Measurements from ENCODE around the gene MUC20. TPM values are rescaled to one million over a fixed set of nuclear protein-coding genes. Genes with fewer than 3 reads are reported as not detected.

MUC20 gene
- total RNA-seq, 1 donor from 2014 or later: not detected

GRCh38 chr3:195757438-195757770 is 36.6 kb downstream of the MUC20 start:
- Mint-ChIP-seq H3K4me3 (ENCODE audit: unreplicated experiment) (no peak overlapping the region), H3K9me3 (ENCODE audit: unreplicated experiment) (no peaks in the 10 kb centered on the region), H3K36me3 (ENCODE audit: low read depth, unreplicated experiment) (no peaks in the 10 kb centered on the region), H3K27me3 (ENCODE audit: low read depth, unreplicated experiment) (peaks cover 59% of the 10 kb centered on the region), H3K4me1 (ENCODE audit: low read depth, unreplicated experiment) (peaks cover 7% of the 10 kb centered on the region), H3K27ac (ENCODE audit: unreplicated experiment) (no peak overlapping the region)
- H3K4me2 ChIP-seq (ENCODE audit: low read length): peak overlapping the region; percentile 8
- H3K4me1 ChIP-seq (ENCODE audit: insufficient read depth, low read length): no peaks in the 10 kb centered on the region
- FAIRE-seq (no peak), DNase-seq (ENCODE audit: low read depth) (no peak)
- H3K27me3 ChIP-seq (ENCODE audit: insufficient read depth, low read length): peaks cover 30% of the 10 kb centered on the region
- no peaks in the 10 kb centered on the region for H3K36me3 ChIP-seq (ENCODE audit: insufficient read depth, low read length)
- H3K79me2 ChIP-seq (ENCODE audit: insufficient read depth, low read length): no peaks in the 10 kb centered on the region
- H3K27ac ChIP-seq (ENCODE audit: low read depth, low read length): no peak overlapping the region
- no peak overlapping the region for H3K4me3 ChIP-seq (ENCODE audit: insufficient read depth, low read depth, low read length)
- H4K20me1 ChIP-seq (ENCODE audit: insufficient read depth, low read length): no peaks in the 10 kb centered on the region
- TF ChIP-seq CTCF (IDR thresholded peaks at IDR 0.05; ENCODE audit: insufficient read depth, low read depth, low read length): no peak
- TF ChIP-seq EZH2 (IDR thresholded peaks at IDR 0.05; ENCODE audit: insufficient read depth, low read length): no peak
- H2AFZ ChIP-seq (ENCODE audit: low read depth, low read length): no peak overlapping the region
- H3K9me3 ChIP-seq (ENCODE audit: insufficient read depth, low read depth, low read length): no peaks in the 10 kb centered on the region
- no peak overlapping the region for H3K9ac ChIP-seq (ENCODE audit: low read length)

GRCh38 chr3:195757827-195758226 is 37.0 kb downstream of the MUC20 start:
- Histone ChIP-seq H3K27me3 (ENCODE audit: insufficient read depth, low read length) (peaks cover 30% of the 10 kb centered on the region), H3K4me1 (ENCODE audit: insufficient read depth, low read length) (no peaks in the 10 kb centered on the region), H3K79me2 (ENCODE audit: insufficient read depth, low read length) (no peaks in the 10 kb centered on the region), H3K9me3 (ENCODE audit: insufficient read depth, low read depth, low read length) (no peaks in the 10 kb centered on the region), H3K9ac (ENCODE audit: low read length) (no peak overlapping the region), H3K4me3 (ENCODE audit: insufficient read depth, low read depth, low read length) (no peak overlapping the region), H3K36me3 (ENCODE audit: insufficient read depth, low read length) (no peaks in the 10 kb centered on the region), H2AFZ (ENCODE audit: low read depth, low read length) (no peak overlapping the region), H3K27ac (ENCODE audit: low read depth, low read length) (no peak overlapping the region), H4K20me1 (ENCODE audit: insufficient read depth, low read length) (no peaks in the 10 kb centered on the region), H3K4me2 (ENCODE audit: low read length) (peak overlapping the region; percentile 8)
- no peak for DNase-seq (ENCODE audit: low read depth)
- no peak overlapping the region for H3K4me3 Mint-ChIP-seq (ENCODE audit: unreplicated experiment)
- no peak overlapping the region for H3K27ac Mint-ChIP-seq (ENCODE audit: unreplicated experiment)
- H3K27me3 Mint-ChIP-seq (ENCODE audit: low read depth, unreplicated experiment): peaks cover 59% of the 10 kb centered on the region
- H3K9me3 Mint-ChIP-seq (ENCODE audit: unreplicated experiment): no peaks in the 10 kb centered on the region
- TF ChIP-seq EZH2 (IDR thresholded peaks at IDR 0.05; ENCODE audit: insufficient read depth, low read length) (no peak), CTCF (IDR thresholded peaks at IDR 0.05; ENCODE audit: insufficient read depth, low read depth, low read length) (no peak)
- peaks cover 7% of the 10 kb centered on the region for H3K4me1 Mint-ChIP-seq (ENCODE audit: low read depth, unreplicated experiment)
- no peaks in the 10 kb centered on the region for H3K36me3 Mint-ChIP-seq (ENCODE audit: low read depth, unreplicated experiment)
- FAIRE-seq: no peak

- no peak overlapping the region for H2AFZ ChIP-seq (ENCODE audit: low read depth, low read length)
- DNase-seq (ENCODE audit: low read depth): no peak
- Mint-ChIP-seq H3K36me3 (ENCODE audit: low read depth, unreplicated experiment) (no peaks in the 10 kb centered on the region), H3K4me1 (ENCODE audit: low read depth, unreplicated experiment) (peaks cover 7% of the 10 kb centered on the region), H3K9me3 (ENCODE audit: unreplicated experiment) (no peaks in the 10 kb centered on the region), H3K27ac (ENCODE audit: unreplicated experiment) (no peak overlapping the region), H3K27me3 (ENCODE audit: low read depth, unreplicated experiment) (peaks cover 55% of the 10 kb centered on the region), H3K4me3 (ENCODE audit: unreplicated experiment) (no peak overlapping the region)
- H3K36me3 ChIP-seq (ENCODE audit: insufficient read depth, low read length): no peaks in the 10 kb centered on the region
- H3K4me2 ChIP-seq (ENCODE audit: low read length): no peak overlapping the region
- no peaks in the 10 kb centered on the region for H3K4me1 ChIP-seq (ENCODE audit: insufficient read depth, low read length)
- no peak overlapping the region for H3K27ac ChIP-seq (ENCODE audit: low read depth, low read length)
- no peak for FAIRE-seq
- TF ChIP-seq EZH2 (IDR thresholded peaks at IDR 0.05; ENCODE audit: insufficient read depth, low read length) (no peak), CTCF (IDR thresholded peaks at IDR 0.05; ENCODE audit: insufficient read depth, low read depth, low read length) (no peak)
- H3K4me3 ChIP-seq (ENCODE audit: insufficient read depth, low read depth, low read length): no peak overlapping the region
- H4K20me1 ChIP-seq (ENCODE audit: insufficient read depth, low read length): no peaks in the 10 kb centered on the region
- H3K9ac ChIP-seq (ENCODE audit: low read length): no peak overlapping the region
- no peaks in the 10 kb centered on the region for H3K79me2 ChIP-seq (ENCODE audit: insufficient read depth, low read length)
- H3K9me3 ChIP-seq (ENCODE audit: insufficient read depth, low read depth, low read length): no peaks in the 10 kb centered on the region
- peaks cover 37% of the 10 kb centered on the region for H3K27me3 ChIP-seq (ENCODE audit: insufficient read depth, low read length)
Measured at GRCh38 chr3:195758721-195759353, 38.1 kb downstream of the MUC20 start.
